Mucosa of stomach (tissue), 1 donor: Measurements from ENCODE around the gene ZSWIM5.
"Not testable (repeated sequence)": the region's sequence is repeated elsewhere in the genome, so short reads cannot be mapped to it uniquely, and the experiment has no call there.

ENCODE experiments used
- H3K27me3 ChIP-seq: one replicate; pipeline ENCODE4 v1.7.0; 2013; ENCODE audit warnings: mild to moderate bottlenecking, low read length; ENCODE audit not compliant: control insufficient read depth, insufficient read depth
- H3K36me3 ChIP-seq: one replicate; pipeline ENCODE4 v1.7.0; 2013; ENCODE audit warnings: low read length; ENCODE audit not compliant: control insufficient read depth, insufficient read depth
- H3K4me1 ChIP-seq: one replicate; pipeline ENCODE4 v1.7.0; 2013; ENCODE audit warnings: mild to moderate bottlenecking, low read length; ENCODE audit not compliant: control insufficient read depth, insufficient read depth
- H3K4me3 ChIP-seq: one replicate; pipeline ENCODE4 v1.7.0; 2013; ENCODE audit warnings: low read length
- H3K9ac ChIP-seq: one replicate; pipeline ENCODE4 v1.7.0; 2013; ENCODE audit warnings: mild to moderate bottlenecking, low read length, moderate library complexity
- H3K9me3 ChIP-seq: one replicate; pipeline ENCODE4 v1.7.0; 2013; ENCODE audit warnings: mild to moderate bottlenecking, low read length, moderate library complexity; ENCODE audit not compliant: control insufficient read depth
- donor health status: Pancreatic carcinoma.

Gene ZSWIM5

GRCh38 chr1:45223710-45224109 lies 17.3 kb upstream of the ZSWIM5 start:
- H3K9ac ChIP-seq, H3K27me3 ChIP-seq, H3K9me3 ChIP-seq, H3K4me1 ChIP-seq, H3K4me3 ChIP-seq, H3K36me3 ChIP-seq: not testable (repeated sequence)

GRCh38 chr1:45221716-45222115 lies 15.3 kb upstream of the ZSWIM5 start:
- no peaks in the 10 kb centered on the region for H3K36me3 ChIP-seq
- H3K27me3 ChIP-seq: no peaks in the 10 kb centered on the region
- H3K4me1 ChIP-seq: no peaks in the 10 kb centered on the region
- H3K4me3 ChIP-seq: no peak overlapping the region
- H3K9me3 ChIP-seq: no peaks in the 10 kb centered on the region
- H3K9ac ChIP-seq: no peak overlapping the region

GRCh38 chr1:45216861-45217260 lies 10.5 kb upstream of the ZSWIM5 start:
- H3K27me3 ChIP-seq: no peaks in the 10 kb centered on the region
- H3K36me3 ChIP-seq: no peaks in the 10 kb centered on the region
- H3K4me3 ChIP-seq: no peak overlapping the region
- H3K9me3 ChIP-seq: no peaks in the 10 kb centered on the region
- H3K9ac ChIP-seq: no peak overlapping the region
- no peaks in the 10 kb centered on the region for H3K4me1 ChIP-seq

- Histone ChIP-seq H3K36me3 (no peaks in the 10 kb centered on the region), H3K27me3 (no peaks in the 10 kb centered on the region), H3K4me1 (no peaks in the 10 kb centered on the region), H3K4me3 (no peak overlapping the region), H3K9ac (no peak overlapping the region), H3K9me3 (no peaks in the 10 kb centered on the region)
Observed at GRCh38 chr1:45216200-45216541, 9.8 kb upstream of the ZSWIM5 start.

- Histone ChIP-seq H3K27me3 (no peaks in the 10 kb centered on the region), H3K9ac (no peak overlapping the region), H3K36me3 (no peaks in the 10 kb centered on the region), H3K9me3 (no peaks in the 10 kb centered on the region), H3K4me1 (no peaks in the 10 kb centered on the region), H3K4me3 (no peak overlapping the region)
Observed at GRCh38 chr1:45215485-45216199, 9.2 kb upstream of the ZSWIM5 start.

DNA sequence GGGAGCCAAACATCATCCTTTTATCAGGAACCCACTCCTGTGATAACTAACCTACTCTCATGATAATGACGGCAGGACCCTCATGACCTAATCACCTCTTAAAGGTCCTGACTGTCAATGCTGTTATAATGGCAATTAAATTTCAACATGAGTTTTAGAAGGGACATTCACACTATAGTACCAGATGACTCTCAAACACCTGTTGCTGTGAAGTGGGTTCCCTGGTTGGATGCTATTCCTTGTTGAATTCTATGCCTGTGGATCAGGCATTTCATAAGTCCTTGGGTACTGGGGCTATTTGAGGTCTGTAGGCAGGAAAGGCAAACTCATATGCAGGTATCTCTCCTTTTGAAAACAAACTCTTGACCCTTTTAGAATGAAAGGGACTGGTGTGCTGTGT lies 7.5 kb upstream of the ZSWIM5 start:
- H3K4me1 ChIP-seq: no peaks in the 10 kb centered on the region
- H3K36me3 ChIP-seq: no peaks in the 10 kb centered on the region
- no peak overlapping the region for H3K9ac ChIP-seq
- no peaks in the 10 kb centered on the region for H3K27me3 ChIP-seq
- H3K9me3 ChIP-seq: no peaks in the 10 kb centered on the region
- no peak overlapping the region for H3K4me3 ChIP-seq

- Histone ChIP-seq H3K36me3 (no peaks in the 10 kb centered on the region), H3K27me3 (peaks cover 12% of the 10 kb centered on the region), H3K4me3 (no peak overlapping the region), H3K9ac (no peak overlapping the region), H3K9me3 (no peaks in the 10 kb centered on the region), H3K4me1 (peaks cover 5% of the 10 kb centered on the region)
Observed at GRCh38 chr1:45211076-45211475, 4.7 kb upstream of the ZSWIM5 start.

DNA sequence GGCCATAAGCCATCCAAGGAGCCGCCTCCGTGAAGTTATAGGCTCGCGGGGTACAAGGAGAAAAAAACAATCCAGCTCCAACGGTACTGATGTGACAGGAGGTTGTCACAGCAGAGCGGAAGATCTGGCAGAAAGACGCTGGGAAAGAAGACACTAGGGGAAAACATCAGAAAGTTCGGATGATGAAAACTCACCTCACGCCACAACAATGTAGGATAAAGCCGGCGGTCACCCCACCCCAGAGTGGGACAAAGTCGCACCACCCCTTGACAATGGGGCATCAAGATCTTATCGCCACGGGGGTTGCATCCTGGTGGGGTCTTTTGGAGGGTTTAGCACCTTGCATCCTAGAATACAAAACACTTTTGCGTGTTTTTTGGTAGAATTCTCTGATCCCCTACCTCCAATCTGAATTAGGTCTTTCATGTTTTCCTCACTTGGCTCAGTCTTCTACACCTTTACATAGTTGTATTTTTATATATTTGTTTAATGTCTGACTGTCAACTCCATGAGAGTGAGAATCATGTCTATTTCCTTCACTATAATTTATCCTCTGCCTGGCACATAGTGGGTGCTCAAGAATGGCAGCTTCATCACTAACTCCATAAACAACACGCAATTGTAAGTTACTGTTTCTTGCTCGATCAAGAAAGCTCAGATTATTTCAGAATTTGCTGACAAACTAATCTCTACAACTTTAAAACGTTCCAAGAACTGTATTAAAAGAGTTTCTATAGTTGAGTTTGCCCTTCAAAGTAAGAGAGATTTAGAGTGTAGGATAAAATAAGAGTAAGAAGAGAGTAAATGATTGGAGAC lies 611 bp upstream of the ZSWIM5 start:
- peaks cover 15% of the 10 kb centered on the region for H3K27me3 ChIP-seq
- H3K4me1 ChIP-seq: peaks cover 5% of the 10 kb centered on the region
- H3K4me3 ChIP-seq: no peak overlapping the region
- H3K9me3 ChIP-seq: no peaks in the 10 kb centered on the region
- H3K36me3 ChIP-seq: no peaks in the 10 kb centered on the region
- H3K9ac ChIP-seq: peak overlapping the region; percentile 55

DNA sequence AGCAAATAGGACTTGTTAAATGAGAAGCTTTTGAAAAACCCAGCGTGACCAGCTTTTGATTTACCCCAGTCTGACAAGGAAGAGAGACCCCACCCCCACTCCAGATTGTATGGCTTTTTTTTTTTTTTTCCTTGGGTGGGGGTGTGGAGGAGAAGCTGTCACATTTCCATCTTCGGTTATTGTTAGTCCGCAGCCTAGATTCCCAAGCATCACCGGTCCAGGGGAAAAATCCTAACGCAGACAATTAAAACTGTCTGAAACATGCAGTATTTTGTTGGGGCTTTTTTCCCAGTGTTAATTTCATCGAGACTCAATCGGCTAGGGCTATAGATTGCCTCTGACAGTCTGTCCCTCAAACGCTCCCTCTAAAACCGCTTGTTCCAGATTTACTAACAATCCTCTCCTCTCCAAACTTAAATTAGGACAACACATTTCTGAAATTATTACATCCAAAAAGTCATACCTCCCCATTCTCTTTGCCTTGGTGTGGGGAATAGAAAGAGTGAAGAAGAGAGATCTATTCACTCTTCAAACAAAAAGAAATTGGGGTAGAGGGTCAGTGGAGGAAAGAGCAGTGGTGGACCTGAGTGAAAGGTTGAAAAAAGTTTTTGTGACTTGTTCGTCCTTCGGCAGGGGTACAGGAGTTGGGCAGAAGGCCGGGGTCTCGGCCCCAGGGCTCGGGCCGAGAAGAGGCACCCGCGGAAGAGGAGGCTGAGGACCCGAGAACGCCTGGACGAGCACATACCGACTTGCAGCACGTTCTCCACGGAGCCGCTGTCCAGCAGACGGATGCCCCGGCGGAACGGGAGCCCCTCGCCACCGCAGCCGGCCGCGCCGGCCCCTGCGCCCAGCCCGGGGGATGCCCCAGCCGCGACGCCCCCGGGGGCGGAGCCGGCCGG lies 1.1 kb downstream of the ZSWIM5 start:
- Histone ChIP-seq H3K9me3 (no peaks in the 10 kb centered on the region), H3K27me3 (peaks cover 15% of the 10 kb centered on the region), H3K4me3 (peak overlapping the region; percentile 11), H3K4me1 (peaks cover 5% of the 10 kb centered on the region), H3K9ac (no peak overlapping the region), H3K36me3 (no peaks in the 10 kb centered on the region)

GRCh38 chr1:45200906-45201500 lies 5.4 kb downstream of the ZSWIM5 start:
- Histone ChIP-seq H3K4me1 (no peaks in the 10 kb centered on the region), H3K9ac (no peak overlapping the region), H3K27me3 (peaks cover 3% of the 10 kb centered on the region), H3K36me3 (no peaks in the 10 kb centered on the region), H3K9me3 (no peaks in the 10 kb centered on the region), H3K4me3 (no peak overlapping the region)

GRCh38 chr1:45200435-45200834 lies 6.0 kb downstream of the ZSWIM5 start:
- Histone ChIP-seq H3K27me3 (peaks cover 3% of the 10 kb centered on the region), H3K9me3 (no peaks in the 10 kb centered on the region), H3K4me3 (no peak overlapping the region), H3K36me3 (no peaks in the 10 kb centered on the region), H3K9ac (no peak overlapping the region), H3K4me1 (no peaks in the 10 kb centered on the region)
